HUES6 (cell line): ENCODE measurements around the gene DCN.

ENCODE experiments used
- H3K27ac ChIP-seq: 2 replicates; pipeline ENCODE4 v1.7.0; 2013; ENCODE audit warnings: low read depth, mild to moderate bottlenecking, low read length, inconsistent platforms
- H3K27me3 ChIP-seq: 2 replicates; pipeline ENCODE4 v1.6.1; 2013; ENCODE audit warnings: low read length; ENCODE audit not compliant: control insufficient read depth, insufficient read depth
- H3K36me3 ChIP-seq: 2 replicates; pipeline ENCODE4 v1.6.1; 2013; ENCODE audit warnings: low read length; ENCODE audit not compliant: control insufficient read depth, insufficient read depth
- H3K4me1 ChIP-seq: 2 replicates; pipeline ENCODE4 v1.6.1; 2013; ENCODE audit warnings: low read length; ENCODE audit not compliant: control insufficient read depth, insufficient read depth
- H3K4me3 ChIP-seq: 2 replicates; pipeline ENCODE4 v1.5.1; 2013; ENCODE audit warnings: low read depth, low read length
- H3K9ac ChIP-seq: one replicate; pipeline ENCODE4 v1.6.1; 2013; ENCODE audit warnings: mild to moderate bottlenecking, low read length
- H3K9me3 ChIP-seq: 2 replicates; pipeline ENCODE4 v1.6.1; 2013; ENCODE audit warnings: low read depth, low read length; ENCODE audit not compliant: control insufficient read depth, insufficient read depth

Gene DCN

DNA sequence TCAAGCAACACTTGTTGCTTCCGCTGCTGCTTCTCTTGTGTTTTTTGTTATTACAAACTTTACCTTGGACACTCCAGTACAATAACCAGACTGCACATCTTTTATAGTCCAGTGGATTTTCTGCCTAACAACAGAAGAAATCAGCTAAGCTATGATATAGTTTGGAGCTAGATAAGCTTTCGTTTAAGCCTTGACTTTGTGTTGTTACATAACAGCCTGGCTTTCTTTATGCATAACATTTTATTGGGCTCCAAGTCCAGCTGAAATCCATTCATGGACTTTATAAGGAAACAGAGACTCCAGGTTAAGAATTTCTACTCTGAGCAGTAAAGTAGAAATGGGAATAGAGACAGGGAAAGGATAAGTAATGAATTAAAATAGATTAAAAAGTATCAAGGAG lies 3.5 kb upstream of the DCN start:
- H3K4me3 ChIP-seq: no peak overlapping the region
- H3K27me3 ChIP-seq: no peaks in the 10 kb centered on the region
- no peaks in the 10 kb centered on the region for H3K9me3 ChIP-seq
- no peaks in the 10 kb centered on the region for H3K36me3 ChIP-seq
- H3K4me1 ChIP-seq: no peaks in the 10 kb centered on the region
- no peak overlapping the region for H3K9ac ChIP-seq
- H3K27ac ChIP-seq: no peak overlapping the region

DNA sequence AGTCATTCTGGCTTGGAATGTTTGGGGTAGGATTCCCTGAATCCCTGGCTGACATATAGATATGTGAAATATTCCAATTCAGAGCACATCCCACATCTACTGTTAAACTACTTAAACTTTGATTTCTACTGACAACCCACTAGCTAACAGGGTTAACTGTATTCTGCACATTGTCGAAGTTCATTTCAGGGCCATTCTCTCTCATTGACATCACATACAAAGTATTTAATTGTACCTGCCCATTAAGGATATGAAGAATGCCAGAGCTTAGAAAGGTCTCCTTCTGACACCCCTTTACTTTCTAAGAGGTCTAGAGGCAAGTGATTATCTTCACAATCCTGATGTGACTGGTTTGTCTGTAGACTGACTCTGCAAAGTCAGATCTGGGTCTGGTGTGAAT lies 2.8 kb upstream of the DCN start:
- H3K27ac ChIP-seq: no peak overlapping the region
- no peaks in the 10 kb centered on the region for H3K36me3 ChIP-seq

DNA sequence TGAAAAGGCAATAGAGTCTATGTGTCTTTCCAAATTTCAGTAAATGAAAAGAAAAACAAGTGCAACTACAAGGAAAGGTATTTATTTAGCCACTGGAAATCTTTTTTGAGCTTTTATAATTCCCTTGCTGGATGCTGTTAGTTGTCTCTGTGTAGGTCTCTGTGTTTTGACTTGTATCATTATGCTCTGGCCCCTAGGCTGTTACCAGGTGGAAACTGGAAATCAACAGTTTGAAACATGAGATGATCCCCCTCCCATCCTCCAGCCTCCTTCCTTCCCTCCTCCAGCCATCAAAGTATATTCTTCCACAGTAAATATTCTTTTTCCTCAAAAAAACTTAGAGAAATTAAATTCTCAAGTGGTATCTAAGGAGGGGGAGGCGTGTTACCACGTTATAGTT lies 934 bp upstream of the DCN start:
- H3K27ac ChIP-seq: no peak overlapping the region
- no peak overlapping the region for H3K9ac ChIP-seq
- H3K4me3 ChIP-seq: no peak overlapping the region
- no peaks in the 10 kb centered on the region for H3K4me1 ChIP-seq
- no peaks in the 10 kb centered on the region for H3K27me3 ChIP-seq
- H3K9me3 ChIP-seq: no peaks in the 10 kb centered on the region
- H3K36me3 ChIP-seq: no peaks in the 10 kb centered on the region

More for the DNA sequence above, 2.8 kb upstream of the DCN start:
- Histone ChIP-seq H3K4me1 (no peaks in the 10 kb centered on the region), H3K4me3 (no peak overlapping the region), H3K9ac (no peak overlapping the region), H3K9me3 (no peaks in the 10 kb centered on the region), H3K27me3 (no peaks in the 10 kb centered on the region)

DNA sequence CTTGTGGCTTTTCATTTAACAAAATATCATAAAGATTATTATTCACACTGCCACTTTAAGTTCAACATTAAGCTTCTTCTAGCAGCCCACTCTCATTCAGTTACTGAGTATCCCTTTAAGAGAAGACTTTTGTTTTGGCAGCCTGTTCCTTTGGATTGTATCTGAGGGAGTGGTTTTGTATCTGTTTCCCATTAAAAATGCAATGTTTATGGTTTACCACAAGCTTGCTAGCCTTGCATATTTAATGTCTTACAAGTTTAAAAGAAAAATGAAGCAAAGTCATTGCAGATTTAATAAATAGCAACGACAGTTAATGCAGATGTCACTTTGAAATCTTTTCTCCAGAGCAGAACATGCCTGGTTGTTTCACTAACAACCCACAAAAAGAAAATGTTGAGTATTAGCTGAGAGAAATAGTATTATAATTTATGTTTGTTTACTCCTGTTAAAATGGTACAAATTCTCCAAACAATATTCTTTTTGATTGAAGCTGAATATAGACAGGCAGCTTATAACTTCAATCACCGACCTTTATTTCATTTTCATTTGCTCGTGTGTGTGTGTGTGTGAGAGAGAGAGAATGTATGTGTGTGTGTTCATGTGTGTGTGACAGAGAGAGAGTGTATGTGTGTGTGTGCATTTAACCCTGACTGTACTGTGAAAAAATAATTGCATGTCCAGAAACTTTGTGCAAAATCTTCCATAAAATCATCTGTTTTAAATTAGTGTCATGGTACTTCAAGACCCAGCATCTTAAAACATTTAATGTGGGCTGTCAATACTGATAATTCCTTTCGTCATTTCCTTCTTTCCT lies 1.8 kb downstream of the DCN start:
- Histone ChIP-seq H3K9ac (no peak overlapping the region), H3K27ac (no peak overlapping the region), H3K27me3 (no peaks in the 10 kb centered on the region), H3K9me3 (no peaks in the 10 kb centered on the region), H3K36me3 (no peaks in the 10 kb centered on the region), H3K4me3 (no peak overlapping the region), H3K4me1 (no peaks in the 10 kb centered on the region)

DNA sequence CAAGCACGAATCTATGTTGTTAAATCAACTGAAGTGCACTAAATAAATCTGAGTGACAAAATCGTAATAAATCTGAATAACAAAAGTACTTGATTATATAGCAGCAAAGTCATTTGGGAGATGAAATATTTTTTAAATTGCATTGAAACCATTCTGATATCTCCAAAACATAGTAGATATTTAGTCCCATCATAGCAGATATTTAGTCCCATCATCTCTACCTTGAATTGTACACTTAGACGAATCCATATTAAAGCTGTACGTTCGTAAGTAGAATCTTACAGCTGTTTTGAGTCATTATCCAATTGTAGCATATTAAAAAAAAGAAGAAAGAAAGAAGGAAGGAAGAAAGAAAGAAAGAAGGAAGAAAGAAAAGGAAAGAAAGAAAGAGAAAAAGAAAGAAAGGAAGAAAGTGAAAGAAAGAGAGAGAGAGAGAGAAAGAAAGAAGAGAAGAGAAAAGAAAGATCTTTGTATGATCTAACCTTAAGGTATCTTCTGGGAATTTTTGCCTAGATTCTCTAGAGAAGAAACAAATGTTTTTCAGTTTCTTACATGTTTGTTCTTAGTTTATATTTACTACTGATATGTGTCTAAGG lies 2.6 kb downstream of the DCN start:
- no peaks in the 10 kb centered on the region for H3K36me3 ChIP-seq
- no peaks in the 10 kb centered on the region for H3K9me3 ChIP-seq
- H3K9ac ChIP-seq: no peak overlapping the region
- no peaks in the 10 kb centered on the region for H3K4me1 ChIP-seq
- no peak overlapping the region for H3K4me3 ChIP-seq
- no peaks in the 10 kb centered on the region for H3K27me3 ChIP-seq
- H3K27ac ChIP-seq: no peak overlapping the region

DNA sequence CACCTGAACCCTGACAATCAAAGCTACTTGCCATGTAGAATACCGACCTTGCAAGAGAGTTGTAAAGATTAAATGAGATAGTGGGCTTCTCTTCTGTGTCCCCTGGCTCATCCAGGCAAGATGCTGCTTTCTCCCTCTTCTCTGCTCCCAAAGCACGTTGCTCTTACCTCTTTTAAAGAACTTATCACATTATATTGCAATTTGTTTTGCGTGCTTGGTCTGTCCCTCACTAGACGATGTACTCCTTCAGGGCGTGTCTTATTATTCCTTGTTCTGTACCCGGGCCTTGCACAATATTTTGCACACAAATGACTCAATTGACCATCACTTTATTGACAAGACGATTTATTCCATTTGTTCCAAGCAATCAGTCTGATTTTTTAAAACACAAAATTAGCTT lies 3.3 kb downstream of the DCN start:
- H3K4me3 ChIP-seq: no peak overlapping the region
- H3K9ac ChIP-seq: no peak overlapping the region
- no peaks in the 10 kb centered on the region for H3K4me1 ChIP-seq
- no peaks in the 10 kb centered on the region for H3K36me3 ChIP-seq
- no peaks in the 10 kb centered on the region for H3K27me3 ChIP-seq
- H3K9me3 ChIP-seq: no peaks in the 10 kb centered on the region
- no peak overlapping the region for H3K27ac ChIP-seq

DNA sequence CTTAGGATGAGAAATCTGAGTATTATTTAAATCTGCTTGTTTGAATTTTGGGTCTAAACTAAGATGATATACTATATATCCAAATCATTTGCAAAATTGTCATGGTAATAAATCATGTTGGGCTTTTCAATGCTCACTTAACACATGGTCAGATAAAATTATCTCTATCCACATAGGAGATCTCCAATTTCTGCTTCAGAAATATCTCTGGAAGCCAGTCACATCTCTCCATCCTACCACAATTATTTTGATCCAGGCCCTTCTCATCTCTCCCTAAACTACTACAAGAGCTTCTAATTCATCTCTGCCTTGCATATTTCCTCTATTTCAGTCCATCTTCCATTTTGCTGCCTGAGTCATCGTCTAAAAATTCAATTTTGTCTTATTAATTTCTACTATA lies 3.8 kb downstream of the DCN start:
- Histone ChIP-seq H3K4me1 (no peaks in the 10 kb centered on the region), H3K36me3 (no peaks in the 10 kb centered on the region), H3K9ac (no peak overlapping the region), H3K27me3 (no peaks in the 10 kb centered on the region), H3K4me3 (no peak overlapping the region), H3K9me3 (no peaks in the 10 kb centered on the region), H3K27ac (no peak overlapping the region)

DNA sequence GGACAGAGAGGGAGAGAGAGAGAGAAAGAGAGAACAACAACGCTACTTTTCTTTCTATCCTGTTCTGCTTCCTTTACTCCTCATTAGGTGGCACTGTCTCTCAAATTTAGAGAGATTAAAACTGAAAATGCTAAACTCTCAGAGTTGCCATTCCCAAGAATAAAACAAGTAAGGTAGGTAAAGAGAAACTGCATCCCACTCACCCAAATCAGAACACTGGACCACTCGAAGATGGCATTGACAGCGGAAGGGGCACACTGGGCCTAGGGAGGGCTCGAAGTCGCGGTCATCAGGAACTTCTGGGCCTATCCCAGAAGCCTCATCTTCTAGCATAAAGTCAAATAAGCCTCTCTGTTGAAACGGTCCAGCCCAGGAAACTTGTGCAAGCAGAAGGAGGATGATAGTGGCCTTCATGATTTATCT lies 4.5 kb downstream of the DCN start:
- Histone ChIP-seq H3K9ac (no peak overlapping the region), H3K4me3 (no peak overlapping the region), H3K27ac (no peak overlapping the region), H3K36me3 (no peaks in the 10 kb centered on the region), H3K27me3 (no peaks in the 10 kb centered on the region), H3K4me1 (no peaks in the 10 kb centered on the region), H3K9me3 (no peaks in the 10 kb centered on the region)

DNA sequence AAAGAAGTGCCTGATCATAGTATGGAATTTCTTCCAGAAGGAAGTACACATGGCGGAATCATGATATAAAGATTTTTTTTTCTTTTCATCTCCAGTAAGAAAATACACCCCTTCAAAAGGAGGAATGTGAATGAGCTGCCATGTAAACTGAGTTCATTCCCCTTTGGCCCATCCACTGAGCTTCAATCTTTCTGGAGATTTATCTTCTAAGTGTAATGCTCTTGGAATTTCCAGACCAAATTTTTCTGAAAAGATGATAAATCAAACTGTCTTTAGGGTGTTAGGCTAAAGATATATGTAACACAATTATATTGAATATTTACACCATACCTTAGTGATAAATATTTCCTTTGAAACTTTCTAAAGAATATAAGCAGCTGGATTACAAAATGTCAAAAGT lies 5.2 kb downstream of the DCN start:
- Histone ChIP-seq H3K27me3 (no peaks in the 10 kb centered on the region), H3K9me3 (no peaks in the 10 kb centered on the region), H3K27ac (no peak overlapping the region), H3K36me3 (no peaks in the 10 kb centered on the region), H3K4me1 (no peaks in the 10 kb centered on the region), H3K4me3 (no peak overlapping the region), H3K9ac (no peak overlapping the region)

DNA sequence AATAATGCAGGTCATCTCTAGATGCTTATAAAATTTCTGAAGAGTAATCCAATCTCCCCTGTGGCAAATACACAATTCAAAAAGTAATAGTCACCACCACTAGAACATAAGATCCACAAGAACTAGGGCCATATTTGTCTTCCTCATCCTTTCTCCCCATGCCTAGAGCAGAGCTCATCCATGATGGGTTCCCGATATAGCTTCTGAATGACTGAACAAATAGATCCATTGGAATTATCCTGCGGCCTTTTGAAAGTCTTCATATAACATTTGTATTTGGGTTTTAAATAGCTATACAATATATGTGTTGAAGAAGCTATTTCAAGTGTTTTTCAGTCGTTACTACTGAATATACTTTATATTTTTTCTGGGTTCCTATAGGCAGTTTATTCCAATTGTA lies 5.7 kb downstream of the DCN start:
- no peaks in the 10 kb centered on the region for H3K4me1 ChIP-seq
- no peak overlapping the region for H3K9ac ChIP-seq
- H3K27me3 ChIP-seq: no peaks in the 10 kb centered on the region
- no peaks in the 10 kb centered on the region for H3K36me3 ChIP-seq
- no peak overlapping the region for H3K4me3 ChIP-seq
- H3K9me3 ChIP-seq: no peaks in the 10 kb centered on the region
- no peak overlapping the region for H3K27ac ChIP-seq

DNA sequence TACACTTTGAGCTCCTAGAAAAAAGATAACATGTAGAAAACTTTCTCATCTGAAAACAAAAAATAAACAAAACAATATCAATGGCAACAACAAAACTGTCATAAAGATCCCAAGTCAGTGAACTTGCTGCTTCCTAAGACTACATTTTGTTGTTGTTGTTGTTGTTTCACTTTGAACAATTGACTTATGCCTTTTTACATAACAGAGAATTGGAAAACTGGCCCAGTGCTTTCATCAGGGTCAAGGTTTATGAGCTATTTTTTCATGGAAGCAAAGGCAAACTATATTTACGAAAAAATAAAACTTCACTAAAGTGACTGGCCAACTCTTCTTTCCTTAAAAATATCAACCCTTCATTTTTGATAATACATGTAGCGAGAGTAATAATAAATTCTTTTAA lies 6.3 kb downstream of the DCN start:
- Histone ChIP-seq H3K4me1 (no peaks in the 10 kb centered on the region), H3K36me3 (no peaks in the 10 kb centered on the region), H3K9ac (no peak overlapping the region), H3K9me3 (no peaks in the 10 kb centered on the region), H3K27ac (no peak overlapping the region), H3K4me3 (no peak overlapping the region), H3K27me3 (no peaks in the 10 kb centered on the region)
